ENCODE measurements around the gene RCL1. TPM values are rescaled to one million over a fixed set of nuclear protein-coding genes. Genes with fewer than 3 reads are reported as not detected.

Gene RCL1
- total RNA-seq, 4 donors from 2014 or later, result 13.4 to 19.1 (median 14.9) TPM

DNA sequence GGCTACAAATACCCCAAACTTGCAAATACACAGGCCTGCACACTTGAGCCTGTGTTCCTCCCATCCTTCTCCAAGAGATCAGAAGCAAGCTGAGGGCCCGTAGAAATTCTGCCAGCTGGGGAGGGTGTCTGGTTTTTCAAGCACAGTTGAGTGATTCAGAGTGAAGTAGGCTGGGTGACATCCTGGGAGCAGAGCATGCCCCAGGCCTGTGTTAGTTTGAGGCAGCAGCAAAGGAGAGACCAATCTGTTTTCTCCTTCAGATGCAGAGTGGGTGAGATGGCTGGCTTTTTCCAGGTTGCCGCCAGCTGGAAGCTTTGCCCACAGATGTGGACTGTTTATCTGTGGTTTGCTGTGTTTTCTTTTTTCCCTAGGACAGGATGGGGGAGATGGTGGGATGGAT is 63.1 kb downstream of the RCL1 start:
- peaks cover 12 to 57% (median 27%) of the 10 kb centered on the region in 4 donors for H3K36me3 ChIP-seq
- DNase-seq (ENCODE audit: extremely low spot score), result no peak
- peaks cover 0 to 8% (median 0%) of the 10 kb centered on the region in 4 donors for H3K4me1 ChIP-seq
- no peak overlapping the region for H3K27ac ChIP-seq (replicated peaks in 1 of 4)
- no peaks in the 10 kb centered on the region for H3K27me3 ChIP-seq
- 80% methylated on average over 2 of the region's 2 CpGs for WGBS
- peaks cover 0 to 4% (median 0%) of the 10 kb centered on the region in 4 donors for H3K9me3 ChIP-seq
- intact Hi-C loops (cut with DNase I), result no loop called here
- H3K4me3 ChIP-seq, result no peak overlapping the region
- TF ChIP-seq POLR2A (IDR thresholded peaks at IDR 0.05; ENCODE audit: low read depth), result no peak
- TF ChIP-seq EP300 (IDR thresholded peaks at IDR 0.05), result no peak
- TF ChIP-seq, protein P1, sequence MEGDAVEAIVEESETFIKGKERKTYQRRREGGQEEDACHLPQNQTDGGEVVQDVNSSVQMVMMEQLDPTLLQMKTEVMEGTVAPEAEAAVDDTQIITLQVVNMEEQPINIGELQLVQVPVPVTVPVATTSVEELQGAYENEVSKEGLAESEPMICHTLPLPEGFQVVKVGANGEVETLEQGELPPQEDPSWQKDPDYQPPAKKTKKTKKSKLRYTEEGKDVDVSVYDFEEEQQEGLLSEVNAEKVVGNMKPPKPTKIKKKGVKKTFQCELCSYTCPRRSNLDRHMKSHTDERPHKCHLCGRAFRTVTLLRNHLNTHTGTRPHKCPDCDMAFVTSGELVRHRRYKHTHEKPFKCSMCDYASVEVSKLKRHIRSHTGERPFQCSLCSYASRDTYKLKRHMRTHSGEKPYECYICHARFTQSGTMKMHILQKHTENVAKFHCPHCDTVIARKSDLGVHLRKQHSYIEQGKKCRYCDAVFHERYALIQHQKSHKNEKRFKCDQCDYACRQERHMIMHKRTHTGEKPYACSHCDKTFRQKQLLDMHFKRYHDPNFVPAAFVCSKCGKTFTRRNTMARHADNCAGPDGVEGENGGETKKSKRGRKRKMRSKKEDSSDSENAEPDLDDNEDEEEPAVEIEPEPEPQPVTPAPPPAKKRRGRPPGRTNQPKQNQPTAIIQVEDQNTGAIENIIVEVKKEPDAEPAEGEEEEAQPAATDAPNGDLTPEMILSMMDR (IDR thresholded peaks at IDR 0.05), result no peak
- no peak for TF ChIP-seq POLR2AphosphoS5 (IDR thresholded peaks at IDR 0.05)

DNA sequence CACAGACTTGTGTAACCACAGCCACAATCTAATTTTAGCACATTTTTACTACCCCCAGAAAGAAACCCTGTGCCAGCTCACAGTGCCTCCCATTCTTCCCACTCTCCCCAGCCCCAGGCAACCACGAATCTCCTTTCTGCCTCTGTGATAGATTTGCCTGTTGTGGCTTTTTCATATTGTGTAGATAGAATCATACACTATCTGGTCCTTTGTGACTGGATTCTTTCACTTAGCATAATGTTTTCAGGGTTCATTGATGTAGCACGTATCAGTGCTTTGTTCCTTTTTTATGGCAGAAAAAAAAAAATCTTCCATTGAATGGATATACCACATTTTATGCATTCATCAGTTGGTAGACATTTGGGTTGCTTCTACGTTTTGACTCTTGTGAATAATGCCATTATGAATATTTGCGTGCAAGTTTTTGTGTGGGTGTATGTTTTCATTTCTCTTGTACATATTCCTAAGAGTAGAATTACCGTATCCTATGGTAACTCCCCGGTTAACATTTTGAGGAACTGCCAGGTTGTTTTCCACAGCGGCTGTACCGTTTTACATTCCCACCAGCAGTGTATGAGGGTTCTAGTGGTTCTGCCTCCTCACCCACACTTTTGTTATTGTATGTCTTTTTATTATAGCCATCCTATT is 64.5 kb downstream of the RCL1 start:
- TF ChIP-seq, protein P1 (IDR thresholded peaks at IDR 0.05), result no peak
- TF ChIP-seq POLR2AphosphoS5 (IDR thresholded peaks at IDR 0.05), result no peak
- intact Hi-C loops (cut with DNase I), result no loop called here
- DNase-seq (ENCODE audit: extremely low spot score), result no peak
- Histone ChIP-seq H3K27me3 (no peaks in the 10 kb centered on the region), H3K36me3 (peaks cover 8 to 57% (median 27%) of the 10 kb centered on the region in 4 donors), H3K4me3 (no peak overlapping the region), H3K4me1 (peaks cover 0 to 8% (median 1%) of the 10 kb centered on the region in 4 donors), H3K9me3 (peaks cover 0 to 4% (median 0%) of the 10 kb centered on the region in 4 donors), H3K27ac (replicated peaks in 1 of 4) (no peak overlapping the region)
- 84% methylated on average over 8 of the region's 8 CpGs for WGBS

DNA sequence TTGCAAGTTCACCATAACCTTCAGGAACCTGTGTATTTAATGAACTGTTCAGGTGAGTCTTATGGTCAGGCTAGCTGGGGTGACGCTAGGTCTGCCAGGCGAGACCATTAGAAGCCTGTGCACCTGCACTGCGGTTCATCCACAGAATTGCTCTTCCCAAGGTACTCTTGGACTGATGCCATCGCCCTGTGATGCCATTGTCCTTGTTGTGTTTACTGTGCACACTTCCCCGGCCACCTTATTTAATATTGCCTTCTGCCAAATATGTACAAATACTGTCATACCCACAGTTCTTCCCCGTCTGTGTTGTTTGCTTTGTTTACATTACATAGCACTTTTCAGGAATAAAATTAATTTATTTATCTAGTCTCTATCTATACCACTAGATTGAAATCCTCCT is 66.3 kb downstream of the RCL1 start:
- Histone ChIP-seq H3K36me3 (peaks cover 0 to 49% (median 21%) of the 10 kb centered on the region in 4 donors), H3K4me1 (peaks cover 0 to 13% (median 4%) of the 10 kb centered on the region in 4 donors), H3K27me3 (no peaks in the 10 kb centered on the region), H3K27ac (replicated peaks in 1 of 4) (no peak overlapping the region), H3K4me3 (no peak overlapping the region), H3K9me3 (peaks cover 0 to 4% (median 0%) of the 10 kb centered on the region in 4 donors)
- no peak for DNase-seq (ENCODE audit: extremely low spot score)
- WGBS, result 98% methylated on average over 6 of the region's 6 CpGs
- intact Hi-C loops (cut with DNase I), result no loop called here
- TF ChIP-seq, protein P1 (IDR thresholded peaks at IDR 0.05), result no peak
- no peak for TF ChIP-seq EP300 (IDR thresholded peaks at IDR 0.05)
- no peak for TF ChIP-seq POLR2AphosphoS5 (IDR thresholded peaks at IDR 0.05)
- no peak for TF ChIP-seq POLR2A (IDR thresholded peaks at IDR 0.05; ENCODE audit: low read depth)

DNA sequence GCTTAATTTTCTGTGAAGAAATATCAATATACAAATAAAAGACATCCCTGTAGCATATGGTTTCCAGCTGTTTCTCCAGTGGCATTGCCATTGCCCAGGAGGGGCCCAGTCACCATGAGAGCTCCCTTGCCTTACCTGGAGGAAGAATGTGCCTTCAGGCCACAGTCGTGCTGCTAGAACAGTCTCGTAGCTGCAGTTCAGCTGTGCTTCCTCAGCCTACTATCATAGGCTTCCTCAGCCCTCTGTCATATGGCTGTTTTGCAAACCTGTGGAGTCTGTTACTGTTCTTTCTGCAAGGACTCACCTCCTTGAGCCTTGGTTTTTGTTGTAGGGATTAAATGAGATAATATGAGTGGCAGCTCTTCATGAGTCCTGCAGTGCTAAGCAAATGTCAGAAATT is 67.6 kb downstream of the RCL1 start:
- H3K27ac ChIP-seq (replicated peaks in 1 of 4), result no peak overlapping the region
- WGBS, result 72% methylated on average over 2 of the region's 2 CpGs
- H3K4me1 ChIP-seq, result peaks cover 0 to 13% (median 3%) of the 10 kb centered on the region in 4 donors
- peaks cover 0 to 47% (median 16%) of the 10 kb centered on the region in 4 donors for H3K36me3 ChIP-seq
- TF ChIP-seq POLR2AphosphoS5 (IDR thresholded peaks at IDR 0.05) (no peak), POLR2A (IDR thresholded peaks at IDR 0.05; ENCODE audit: low read depth) (no peak), EP300 (IDR thresholded peaks at IDR 0.05) (no peak)
- TF ChIP-seq, protein P1 (IDR thresholded peaks at IDR 0.05), result no peak
- H3K27me3 ChIP-seq, result no peaks in the 10 kb centered on the region
- no peak for DNase-seq (ENCODE audit: extremely low spot score)
- peaks cover 0 to 4% (median 0%) of the 10 kb centered on the region in 4 donors for H3K9me3 ChIP-seq
- intact Hi-C loops (cut with DNase I), result no loop called here
- no peak overlapping the region for H3K4me3 ChIP-seq
